Spleen (tissue), 7 donors: ENCODE measurements around the gene NUAK2.

Experiments used
- POLR2A ChIP-seq, 3 donors: fragments of 450-650 bp; IDR thresholded peaks; one replicate each; pipeline ENCODE4 v1.5.1; 2017; ENCODE audit warnings: antibody characterized with exemption in 3 of 3, mild to moderate bottlenecking in 1 of 3
- POLR2AphosphoS5 ChIP-seq, 3 donors: sonication (generic); formaldehyde crosslinking; IDR thresholded peaks; one replicate each; pipeline ENCODE4 v1.5.1; 2017; ENCODE audit warnings: antibody characterized with exemption in 3 of 3
- TF ChIP-seq, protein P1 (sequence below), 11 experiments: fragments of 200-600 bp in 7 of 11; fragments of 450-650 bp in 4 of 11; sonication (generic) in 4 of 11; IDR thresholded peaks in 8 of 11; conservative IDR thresholded peaks in 3 of 11; 1 replicate in 7 of 11; 2 replicates in 4 of 11; pipeline versions ENCODE4 v1.4.0 to v1.8.0; 2016 to 2021; ENCODE audit warnings: antibody characterized with exemption in 11 of 11, inconsistent platforms in 4 of 11, mild to moderate bottlenecking in 1 of 11
- donor health status: DM: no; HTN: no; CAD: no; lungs with moderate emphysema.
- donor health status: DM: no; HTN: no; CAD: no.
- donor health status: DM: no; HTN: no; CAD: no.

DNA sequence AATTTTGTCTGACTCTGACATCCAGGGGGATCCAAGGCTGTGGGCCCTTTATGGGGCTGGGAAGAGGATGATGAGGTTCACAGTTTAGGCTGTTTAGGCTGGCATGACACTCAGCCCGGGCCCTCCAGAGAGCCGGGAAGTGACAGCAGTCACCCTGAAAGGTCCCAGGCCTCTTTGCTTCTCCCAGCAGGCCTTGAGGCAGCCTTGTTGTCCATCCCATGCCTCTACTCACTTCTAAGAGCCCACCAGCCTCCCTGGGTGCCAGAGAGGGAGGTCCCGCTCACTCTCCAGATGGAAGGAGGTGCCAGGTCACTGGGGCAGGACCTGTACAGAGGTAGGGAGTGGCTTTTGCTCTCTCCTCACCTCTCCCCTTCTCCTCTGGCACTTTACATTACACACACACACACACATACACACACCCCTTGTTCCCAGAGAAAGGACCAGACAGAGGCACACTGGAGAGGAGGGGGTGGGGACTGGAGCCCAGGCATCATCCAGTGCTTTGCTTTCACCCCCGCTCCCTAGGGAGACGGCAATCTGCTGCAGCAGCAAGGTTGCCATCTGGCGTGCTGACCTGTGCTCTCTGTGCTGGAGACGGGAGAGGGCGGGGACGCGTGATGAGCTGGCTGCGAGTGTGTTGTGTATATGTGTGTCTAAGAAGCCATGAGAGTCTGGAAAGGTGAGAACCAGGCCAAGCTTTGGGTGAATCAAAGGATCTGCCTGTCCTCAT is 30.6 kb upstream of the NUAK2 start:
- TF ChIP-seq POLR2A (IDR thresholded peaks at IDR 0.05) (no peak), POLR2AphosphoS5 (IDR thresholded peaks at IDR 0.05) (no peak)
- TF ChIP-seq, protein P1, sequence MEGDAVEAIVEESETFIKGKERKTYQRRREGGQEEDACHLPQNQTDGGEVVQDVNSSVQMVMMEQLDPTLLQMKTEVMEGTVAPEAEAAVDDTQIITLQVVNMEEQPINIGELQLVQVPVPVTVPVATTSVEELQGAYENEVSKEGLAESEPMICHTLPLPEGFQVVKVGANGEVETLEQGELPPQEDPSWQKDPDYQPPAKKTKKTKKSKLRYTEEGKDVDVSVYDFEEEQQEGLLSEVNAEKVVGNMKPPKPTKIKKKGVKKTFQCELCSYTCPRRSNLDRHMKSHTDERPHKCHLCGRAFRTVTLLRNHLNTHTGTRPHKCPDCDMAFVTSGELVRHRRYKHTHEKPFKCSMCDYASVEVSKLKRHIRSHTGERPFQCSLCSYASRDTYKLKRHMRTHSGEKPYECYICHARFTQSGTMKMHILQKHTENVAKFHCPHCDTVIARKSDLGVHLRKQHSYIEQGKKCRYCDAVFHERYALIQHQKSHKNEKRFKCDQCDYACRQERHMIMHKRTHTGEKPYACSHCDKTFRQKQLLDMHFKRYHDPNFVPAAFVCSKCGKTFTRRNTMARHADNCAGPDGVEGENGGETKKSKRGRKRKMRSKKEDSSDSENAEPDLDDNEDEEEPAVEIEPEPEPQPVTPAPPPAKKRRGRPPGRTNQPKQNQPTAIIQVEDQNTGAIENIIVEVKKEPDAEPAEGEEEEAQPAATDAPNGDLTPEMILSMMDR (IDR thresholded peaks at IDR 0.05 in 8 of 11, conservative IDR thresholded peaks at IDR 0.05 in 3 of 11): no peak
